Astrocyte (in vitro differentiated cells and primary cell): ENCODE data around the gene ZNF592. TPM values are rescaled to one million over a fixed set of nuclear protein-coding genes. Genes with fewer than 3 reads are reported as not detected.
"Not testable (repeated sequence)": the region's sequence is repeated elsewhere in the genome, so short reads cannot be mapped to it uniquely, and the experiment has no call there.

ENCODE experiments used
- DNase-seq: peaks from one replicate; pipeline ENCODE4 v3.0.0-alpha.2; 2010; ENCODE audit warnings: low read depth
- FAIRE-seq: peaks from 2 replicates; lab custom pipeline; 2011; peaks lifted over from hg19 to GRCh38; lab: Jason Lieb, UNC
- H2AFZ ChIP-seq: 2 replicates; pipeline ENCODE4 v1.6.0; 2012; ENCODE audit warnings: low read depth, low read length, inconsistent platforms
- H3K27ac ChIP-seq: 2 replicates; pipeline ENCODE4 v1.5.1; 2011; ENCODE audit warnings: low read depth, low read length, inconsistent platforms
- H3K27me3 ChIP-seq: 2 replicates; pipeline ENCODE4 v1.6.0; 2011; ENCODE audit warnings: low read length, inconsistent platforms; ENCODE audit not compliant: insufficient read depth
- H3K36me3 ChIP-seq: 2 replicates; pipeline ENCODE4 v1.5.1; 2011; ENCODE audit warnings: low read length, inconsistent platforms; ENCODE audit not compliant: insufficient read depth
- H3K4me1 ChIP-seq: 2 replicates; pipeline ENCODE4 v1.5.1; 2011; ENCODE audit warnings: low read length, inconsistent platforms; ENCODE audit not compliant: insufficient read depth
- H3K4me2 ChIP-seq: 2 replicates; pipeline ENCODE4 v1.6.0; 2012; ENCODE audit warnings: low read length, inconsistent platforms
- H3K4me3 ChIP-seq: 2 replicates; pipeline ENCODE4 v1.5.1; 2011; ENCODE audit warnings: low read depth, mild to moderate bottlenecking, low read length, inconsistent platforms; ENCODE audit not compliant: insufficient read depth
- H3K79me2 ChIP-seq: 2 replicates; pipeline ENCODE4 v1.6.0; 2012; ENCODE audit warnings: mild to moderate bottlenecking, low read length, inconsistent platforms; ENCODE audit not compliant: insufficient read depth
- H3K9ac ChIP-seq: 2 replicates; pipeline ENCODE4 v1.6.0; 2012; ENCODE audit warnings: mild to moderate bottlenecking, low read length, inconsistent platforms
- H3K9me3 ChIP-seq: 2 replicates; pipeline ENCODE4 v1.5.1; 2012; ENCODE audit warnings: low read depth, mild to moderate bottlenecking, low read length, inconsistent platforms; ENCODE audit not compliant: insufficient read depth
- H4K20me1 ChIP-seq: 2 replicates; pipeline ENCODE4 v1.6.0; 2012; ENCODE audit warnings: low read length, inconsistent platforms; ENCODE audit not compliant: insufficient read depth
- H3K27ac Mint-ChIP-seq: one replicate; pipeline ENCODE4 v1.8.0; 2021; ENCODE audit warnings: mild to moderate bottlenecking, mixed read lengths; ENCODE audit not compliant: unreplicated experiment
- H3K27me3 Mint-ChIP-seq: one replicate; pipeline ENCODE4 v1.8.0; 2021; ENCODE audit warnings: low read depth, mixed read lengths; ENCODE audit not compliant: unreplicated experiment
- H3K36me3 Mint-ChIP-seq: one replicate; pipeline ENCODE4 v1.8.0; 2021; ENCODE audit warnings: low read depth, mixed read lengths; ENCODE audit not compliant: unreplicated experiment
- H3K4me1 Mint-ChIP-seq: one replicate; pipeline ENCODE4 v1.8.0; 2021; ENCODE audit warnings: low read depth, mixed read lengths; ENCODE audit not compliant: unreplicated experiment
- H3K4me3 Mint-ChIP-seq: one replicate; pipeline ENCODE4 v1.8.0; 2021; ENCODE audit warnings: mild to moderate bottlenecking, moderate library complexity, mixed read lengths; ENCODE audit not compliant: unreplicated experiment
- H3K9me3 Mint-ChIP-seq: one replicate; pipeline ENCODE4 v1.8.0; 2021; ENCODE audit warnings: mild to moderate bottlenecking, mixed read lengths; ENCODE audit not compliant: unreplicated experiment
- CTCF ChIP-seq: IDR thresholded peaks from 2 replicates; pipeline ENCODE4 v1.5.1; 2011; ENCODE audit warnings: low read depth, mild to moderate bottlenecking, inconsistent platforms, low read length, moderate library complexity; ENCODE audit not compliant: insufficient read depth
- EZH2 ChIP-seq: IDR thresholded peaks from 2 replicates; pipeline ENCODE4 v1.6.1; 2012; ENCODE audit warnings: mild to moderate bottlenecking, low read length, inconsistent platforms; ENCODE audit not compliant: insufficient read depth
- total RNA-seq: library from RNA; stranded (reverse); gene quantifications from 2 replicates; pipeline ENCODE4 v1.2.1, GENCODE V29; 2021

ZNF592 gene
- total RNA-seq, 1 donor from 2014 or later = 25.1 TPM

GRCh38 chr15:84731774-84732173 lies 16.6 kb upstream of the ZNF592 start:
- Mint-ChIP-seq H3K27ac (no peak overlapping the region), H3K36me3 (no peaks in the 10 kb centered on the region), H3K4me3 (no peak overlapping the region), H3K9me3 (no peaks in the 10 kb centered on the region), H3K27me3 (no peaks in the 10 kb centered on the region), H3K4me1 (peaks cover 23% of the 10 kb centered on the region)
- Histone ChIP-seq H2AFZ (no peak overlapping the region), H3K36me3 (no peaks in the 10 kb centered on the region), H4K20me1 (no peaks in the 10 kb centered on the region), H3K9me3 (no peaks in the 10 kb centered on the region), H3K4me3 (no peak overlapping the region), H3K27ac (no peak overlapping the region), H3K79me2 (no peaks in the 10 kb centered on the region), H3K4me1 (peaks cover 24% of the 10 kb centered on the region), H3K27me3 (no peaks in the 10 kb centered on the region), H3K9ac (no peak overlapping the region), H3K4me2 (no peak overlapping the region)
- DNase-seq (peak; percentile 96), FAIRE-seq (no peak)
- TF ChIP-seq CTCF = no peak
- no peak for TF ChIP-seq EZH2

GRCh38 chr15:84734794-84735479 lies 13.5 kb upstream of the ZNF592 start:
- no peaks in the 10 kb centered on the region for H3K36me3 Mint-ChIP-seq
- H3K4me1 Mint-ChIP-seq = peaks cover 18% of the 10 kb centered on the region
- TF ChIP-seq CTCF = no peak
- no peak for TF ChIP-seq EZH2
- DNase-seq = peak; percentile 72
- H3K9me3 ChIP-seq = no peaks in the 10 kb centered on the region
- peak overlapping the region; percentile 32 for H3K27ac ChIP-seq
- peak overlapping the region; percentile 66 for H3K4me3 Mint-ChIP-seq
- peak overlapping the region; percentile 13 for H3K4me3 ChIP-seq
- H4K20me1 ChIP-seq = no peaks in the 10 kb centered on the region
- no peaks in the 10 kb centered on the region for H3K36me3 ChIP-seq
- H2AFZ ChIP-seq = peak overlapping the region; percentile 54
- H3K27me3 ChIP-seq = no peaks in the 10 kb centered on the region
- no peaks in the 10 kb centered on the region for H3K27me3 Mint-ChIP-seq
- H3K4me2 ChIP-seq = peak overlapping the region; percentile 79
- no peaks in the 10 kb centered on the region for H3K79me2 ChIP-seq
- no peaks in the 10 kb centered on the region for H3K9me3 Mint-ChIP-seq
- peaks cover 24% of the 10 kb centered on the region for H3K4me1 ChIP-seq
- peak overlapping the region; percentile 34 for H3K9ac ChIP-seq
- H3K27ac Mint-ChIP-seq = peak overlapping the region; percentile 76
- FAIRE-seq = no peak

GRCh38 chr15:84735480-84736061 lies 12.8 kb upstream of the ZNF592 start:
- H2AFZ ChIP-seq, H3K9me3 Mint-ChIP-seq, H3K27me3 Mint-ChIP-seq, H3K36me3 ChIP-seq, H3K27me3 ChIP-seq, H4K20me1 ChIP-seq, H3K36me3 Mint-ChIP-seq, FAIRE-seq, H3K9me3 ChIP-seq, H3K79me2 ChIP-seq: not testable (repeated sequence)
- Mint-ChIP-seq H3K4me3 (peak overlapping the region; percentile 66), H3K27ac (peak overlapping the region; percentile 76), H3K4me1 (peaks cover 18% of the 10 kb centered on the region)
- H3K9ac ChIP-seq = peak overlapping the region; percentile 34
- peak overlapping the region; percentile 79 for H3K4me2 ChIP-seq
- peak overlapping the region; percentile 13 for H3K4me3 ChIP-seq
- peak overlapping the region; percentile 32 for H3K27ac ChIP-seq
- DNase-seq = peak; percentile 60
- H3K4me1 ChIP-seq = peaks cover 24% of the 10 kb centered on the region
